C4-2B (cell line): ENCODE measurements around the gene JARID2.

Experiments
- CTCF ChIP-seq: fragments of 450-650 bp; conservative IDR thresholded peaks from 2 replicates; pipeline ENCODE4 v1.5.1; 2017; ENCODE audit warnings: mild to moderate bottlenecking
- ZFX ChIP-seq: fragments of 450-650 bp; IDR thresholded peaks from 2 replicates; pipeline ENCODE4 v1.6.1; 2017

GRCh38 chr6:15369838-15370237 lies 124.0 kb downstream of the JARID2 start:
- TF ChIP-seq CTCF (no peak), ZFX (no peak)
